ENCODE results near the gene SORD. TPM values are rescaled to one million over a fixed set of nuclear protein-coding genes. Genes with fewer than 3 reads are reported as not detected.
"Not testable (repeated sequence)": the region's sequence is repeated elsewhere in the genome, so short reads cannot be mapped to it uniquely, and the experiment has no call there.

The SORD gene
- total RNA-seq, 4 donors from 2014 or later, result 3.3 to 6.6 (median 5.9) TPM

DNA sequence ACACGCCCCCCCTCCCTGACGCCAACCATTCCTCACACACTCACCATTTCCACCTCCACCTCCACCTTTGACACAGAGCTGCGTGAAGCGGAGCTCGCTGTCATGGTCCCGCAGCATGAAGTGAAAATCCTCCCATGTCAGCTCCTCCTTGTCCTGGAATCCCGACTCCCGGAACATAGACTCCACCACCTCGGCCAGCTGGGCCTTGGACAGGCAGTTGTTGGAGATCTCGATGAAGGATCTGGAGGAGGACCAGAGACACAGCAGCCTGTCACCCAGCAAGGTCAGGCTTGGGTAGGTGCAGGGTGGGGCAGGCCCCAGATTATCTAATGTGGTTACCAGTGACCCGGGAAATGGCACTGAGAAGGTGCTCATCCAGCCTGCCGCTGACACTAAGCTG, 78.8 kb downstream of the SORD start:
- 89% methylated on average over 12 of the region's 12 CpGs for WGBS
- no peak for DNase-seq (ENCODE audit: extremely low spot score)
- no peaks in the 10 kb centered on the region for H3K4me1 ChIP-seq
- H3K4me3 ChIP-seq, result no peak overlapping the region
- intact Hi-C loops (cut with DNase I), result no loop called here
- H3K36me3 ChIP-seq, result no peaks in the 10 kb centered on the region
- H3K27ac ChIP-seq (replicated peaks in 1 of 4), result no peak overlapping the region
- H3K9me3 ChIP-seq, result no peaks in the 10 kb centered on the region
- TF ChIP-seq EP300 (IDR thresholded peaks at IDR 0.05), result no peak
- TF ChIP-seq POLR2AphosphoS5 (IDR thresholded peaks at IDR 0.05), result no peak
- TF ChIP-seq, protein P1, sequence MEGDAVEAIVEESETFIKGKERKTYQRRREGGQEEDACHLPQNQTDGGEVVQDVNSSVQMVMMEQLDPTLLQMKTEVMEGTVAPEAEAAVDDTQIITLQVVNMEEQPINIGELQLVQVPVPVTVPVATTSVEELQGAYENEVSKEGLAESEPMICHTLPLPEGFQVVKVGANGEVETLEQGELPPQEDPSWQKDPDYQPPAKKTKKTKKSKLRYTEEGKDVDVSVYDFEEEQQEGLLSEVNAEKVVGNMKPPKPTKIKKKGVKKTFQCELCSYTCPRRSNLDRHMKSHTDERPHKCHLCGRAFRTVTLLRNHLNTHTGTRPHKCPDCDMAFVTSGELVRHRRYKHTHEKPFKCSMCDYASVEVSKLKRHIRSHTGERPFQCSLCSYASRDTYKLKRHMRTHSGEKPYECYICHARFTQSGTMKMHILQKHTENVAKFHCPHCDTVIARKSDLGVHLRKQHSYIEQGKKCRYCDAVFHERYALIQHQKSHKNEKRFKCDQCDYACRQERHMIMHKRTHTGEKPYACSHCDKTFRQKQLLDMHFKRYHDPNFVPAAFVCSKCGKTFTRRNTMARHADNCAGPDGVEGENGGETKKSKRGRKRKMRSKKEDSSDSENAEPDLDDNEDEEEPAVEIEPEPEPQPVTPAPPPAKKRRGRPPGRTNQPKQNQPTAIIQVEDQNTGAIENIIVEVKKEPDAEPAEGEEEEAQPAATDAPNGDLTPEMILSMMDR (IDR thresholded peaks at IDR 0.05), result no peak
- TF ChIP-seq POLR2A (IDR thresholded peaks at IDR 0.05; ENCODE audit: low read depth), result no peak
- H3K27me3 ChIP-seq, result peaks cover 0 to 5% (median 0%) of the 10 kb centered on the region in 4 donors

DNA sequence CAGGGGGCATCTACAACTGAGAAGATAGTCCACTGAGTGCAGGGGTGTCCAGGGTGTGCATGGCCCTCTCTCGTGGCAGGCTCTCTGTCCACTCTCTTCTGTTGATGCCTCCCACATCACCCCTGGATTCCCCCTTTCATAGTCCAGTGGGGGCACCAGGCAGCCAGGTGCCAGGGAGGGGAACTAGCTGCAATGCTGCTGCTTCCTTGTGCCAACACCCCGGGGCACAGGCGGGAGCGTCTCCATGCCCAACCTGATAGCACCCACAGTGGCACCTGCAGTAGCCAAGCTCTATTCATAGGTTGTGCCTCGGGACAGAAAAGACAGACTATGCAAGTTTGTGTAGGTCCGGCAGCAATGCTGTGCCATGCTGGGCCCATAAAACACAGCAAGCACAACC, 79.2 kb downstream of the SORD start:
- Histone ChIP-seq H3K4me1 (no peaks in the 10 kb centered on the region), H3K4me3 (no peak overlapping the region), H3K36me3 (no peaks in the 10 kb centered on the region), H3K9me3 (no peaks in the 10 kb centered on the region), H3K27me3 (peaks cover 0 to 10% (median 0%) of the 10 kb centered on the region in 4 donors), H3K27ac (replicated peaks in 1 of 4) (no peak overlapping the region)
- no peak for TF ChIP-seq EP300 (IDR thresholded peaks at IDR 0.05)
- no peak for TF ChIP-seq POLR2AphosphoS5 (IDR thresholded peaks at IDR 0.05)
- TF ChIP-seq, protein P1 (IDR thresholded peaks at IDR 0.05), result no peak
- TF ChIP-seq POLR2A (IDR thresholded peaks at IDR 0.05; ENCODE audit: low read depth), result no peak
- 93% methylated on average over 5 of the region's 6 CpGs for WGBS
- DNase-seq (ENCODE audit: extremely low spot score), result no peak
- intact Hi-C loops (cut with DNase I), result no loop called here

DNA sequence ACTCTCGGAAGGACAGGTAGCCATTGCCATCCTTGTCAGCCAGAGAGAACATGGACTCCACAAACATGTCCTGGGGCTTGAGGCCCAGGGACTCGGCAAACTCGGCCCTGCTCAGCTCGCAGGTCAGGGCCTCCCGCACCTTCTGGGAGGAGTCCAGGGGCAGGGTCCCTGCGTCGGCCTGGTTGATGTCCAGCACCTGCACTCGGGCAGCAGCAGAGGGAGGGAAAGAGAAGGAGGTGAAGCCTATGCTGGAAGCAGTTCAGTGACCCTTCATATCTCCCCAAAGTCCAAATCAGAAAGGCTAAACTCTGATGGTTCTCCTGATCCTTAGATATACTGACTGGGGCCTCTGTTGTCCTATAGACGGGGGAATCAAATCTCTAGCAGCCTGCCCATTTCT, 81.2 kb downstream of the SORD start:
- H3K36me3 ChIP-seq; intact Hi-C loops (cut with DNase I); H3K4me1 ChIP-seq; DNase-seq (ENCODE audit: extremely low spot score); H3K9me3 ChIP-seq; H3K27ac ChIP-seq (replicated peaks in 1 of 4); H3K4me3 ChIP-seq: not testable (repeated sequence)
- H3K27me3 ChIP-seq, result peaks cover 0 to 27% (median 0%) of the 10 kb centered on the region in 4 donors
- WGBS, result 87% methylated on average over 9 of the region's 9 CpGs

DNA sequence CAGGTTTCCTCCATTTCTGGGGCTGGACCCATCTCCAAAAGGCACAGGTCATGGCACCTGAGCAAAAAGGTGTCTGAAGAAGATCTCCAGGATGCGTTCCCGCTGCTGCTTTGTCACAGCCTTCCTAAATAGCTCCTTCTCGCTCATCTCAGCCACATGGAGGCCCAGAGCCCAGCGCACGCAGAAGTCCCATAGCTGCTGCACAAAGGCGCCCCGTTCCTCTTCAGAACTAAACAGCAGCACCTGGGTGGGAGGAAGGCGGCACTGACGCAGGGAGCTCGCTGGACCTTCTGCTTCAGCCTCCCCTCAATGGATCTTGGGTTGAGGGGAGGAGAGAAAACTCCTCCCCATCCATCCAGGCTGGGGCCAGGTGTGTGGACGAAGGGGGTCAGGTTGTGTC, 82.6 kb downstream of the SORD start:
- Histone ChIP-seq H3K27ac (replicated peaks in 1 of 4) (no peak overlapping the region), H3K9me3 (no peaks in the 10 kb centered on the region), H3K4me1 (no peaks in the 10 kb centered on the region), H3K4me3 (no peak overlapping the region), H3K27me3 (peaks cover 0 to 41% (median 2%) of the 10 kb centered on the region in 4 donors), H3K36me3 (no peaks in the 10 kb centered on the region)
- intact Hi-C loops (cut with DNase I), result no loop called here
- TF ChIP-seq POLR2AphosphoS5 (IDR thresholded peaks at IDR 0.05) (no peak), EP300 (IDR thresholded peaks at IDR 0.05) (no peak), POLR2A (IDR thresholded peaks at IDR 0.05; ENCODE audit: low read depth) (no peak)
- TF ChIP-seq, protein P1 (IDR thresholded peaks at IDR 0.05), result no peak
- 92% methylated on average over 11 of the region's 11 CpGs for WGBS
- DNase-seq (ENCODE audit: extremely low spot score), result no peak

DNA sequence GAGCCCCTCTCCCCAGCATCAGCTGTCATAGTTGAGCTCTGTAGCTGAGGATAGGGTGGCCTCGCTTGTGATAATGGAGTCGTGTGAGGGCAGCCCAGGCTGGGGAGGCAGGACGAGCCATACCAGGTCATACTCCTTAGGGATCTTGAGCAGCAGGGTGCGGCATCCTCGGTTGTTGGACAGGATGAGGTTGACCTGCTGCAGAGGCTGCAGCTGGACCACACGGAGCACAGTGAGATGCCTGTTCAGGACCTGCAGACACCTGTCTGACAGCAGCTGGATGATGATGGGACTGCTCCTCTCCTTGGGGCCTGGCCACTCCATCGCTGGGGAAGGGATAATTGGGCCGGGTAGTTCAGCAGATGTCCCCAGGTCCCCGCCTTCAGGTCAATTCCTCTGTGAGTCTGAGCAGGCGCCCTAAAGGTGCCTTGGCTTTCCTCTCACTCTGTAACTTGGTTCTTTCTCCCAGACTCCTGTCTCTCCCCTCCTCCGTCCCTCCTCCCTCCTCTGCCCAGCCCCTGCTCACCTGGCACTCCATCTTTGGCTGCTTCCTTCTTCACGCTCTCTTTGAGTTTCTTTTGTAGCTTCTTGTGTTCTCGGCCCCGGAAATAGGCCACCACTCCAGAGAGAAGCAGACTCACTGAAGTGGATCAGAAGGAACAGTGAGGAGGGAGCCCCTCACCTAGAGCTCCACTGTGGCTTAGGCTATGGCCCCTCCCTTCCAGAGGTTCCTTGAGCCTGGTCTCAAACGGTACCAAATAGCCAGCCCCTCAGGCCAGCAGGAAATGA, 83.2 kb downstream of the SORD start:
- Histone ChIP-seq H3K27ac (replicated peaks in 1 of 4) (no peak overlapping the region), H3K4me3 (no peak overlapping the region), H3K36me3 (no peaks in the 10 kb centered on the region), H3K9me3 (no peaks in the 10 kb centered on the region), H3K4me1 (peaks cover 0 to under 1% (median 0%) of the 10 kb centered on the region in 4 donors), H3K27me3 (peaks cover 0 to 45% (median 2%) of the 10 kb centered on the region in 4 donors)
- no peak for DNase-seq (ENCODE audit: extremely low spot score)
- WGBS, result 89% methylated on average over 12 of the region's 15 CpGs
- intact Hi-C loops (cut with DNase I), result no loop called here
- no peak for TF ChIP-seq POLR2AphosphoS5 (IDR thresholded peaks at IDR 0.05)
- TF ChIP-seq, protein P1 (IDR thresholded peaks at IDR 0.05), result no peak
- no peak for TF ChIP-seq POLR2A (IDR thresholded peaks at IDR 0.05; ENCODE audit: low read depth)

Data from esophagus muscularis mucosa (tissue), 4 donors.